Measurements from ENCODE around the gene SMAP1.
A peak's percentile ranks its signal among the peaks of the same experiment; 100 is the strongest.
"Not testable (repeated sequence)": the region's sequence is repeated elsewhere in the genome, so short reads cannot be mapped to it uniquely, and the experiment has no call there.

Gene SMAP1

GRCh38 chr6:70758883-70759282, 91.2 kb downstream of the SMAP1 start:
- no peak for DNase-seq (ENCODE audit: low read depth)
- TF ChIP-seq CTCF (IDR thresholded peaks at IDR 0.05; ENCODE audit: insufficient read depth, low read depth, low read length, missing control alignments), result no peak
- no peak overlapping the region for H3K4me3 ChIP-seq (ENCODE audit: low read length)

- TF ChIP-seq CTCF (IDR thresholded peaks at IDR 0.05; ENCODE audit: insufficient read depth, low read depth, low read length, missing control alignments), result no peak
- DNase-seq (ENCODE audit: low read depth), result peak; percentile 73
- no peak overlapping the region for H3K4me3 ChIP-seq (ENCODE audit: low read length)
Measured at GRCh38 chr6:70763754-70764510, 96.2 kb downstream of the SMAP1 start.

- TF ChIP-seq CTCF (IDR thresholded peaks at IDR 0.05; ENCODE audit: insufficient read depth, low read depth, low read length, missing control alignments), result no peak
- DNase-seq (ENCODE audit: low read depth), result no peak
- H3K4me3 ChIP-seq (ENCODE audit: low read length), result no peak overlapping the region
Measured at GRCh38 chr6:70764706-70765105, 97.0 kb downstream of the SMAP1 start.

- not testable (repeated sequence) for DNase-seq (ENCODE audit: low read depth); H3K4me3 ChIP-seq (ENCODE audit: low read length)
Measured at GRCh38 chr6:70771351-70771750, 103.7 kb downstream of the SMAP1 start.

- no peak overlapping the region for H3K4me3 ChIP-seq (ENCODE audit: low read length)
- TF ChIP-seq CTCF (IDR thresholded peaks at IDR 0.05; ENCODE audit: insufficient read depth, low read depth, low read length, missing control alignments), result no peak
- no peak for DNase-seq (ENCODE audit: low read depth)
Measured at GRCh38 chr6:70779934-70780333, 112.3 kb downstream of the SMAP1 start.

GRCh38 chr6:70790483-70791224, 123.0 kb downstream of the SMAP1 start:
- H3K4me3 ChIP-seq (ENCODE audit: low read length), result no peak overlapping the region
- DNase-seq (ENCODE audit: low read depth), result peak; percentile 3
- TF ChIP-seq CTCF (IDR thresholded peaks at IDR 0.05; ENCODE audit: insufficient read depth, low read depth, low read length, missing control alignments), result no peak

GRCh38 chr6:70797625-70798024, 129.9 kb downstream of the SMAP1 start:
- DNase-seq (ENCODE audit: low read depth), result no peak
- no peak for TF ChIP-seq CTCF (IDR thresholded peaks at IDR 0.05; ENCODE audit: insufficient read depth, low read depth, low read length, missing control alignments)
- no peak overlapping the region for H3K4me3 ChIP-seq (ENCODE audit: low read length)

All from epithelial cell of esophagus (primary cell).